Esophagus muscularis mucosa (tissue), 4 donors: ENCODE data around the gene MDK. TPM values are rescaled to one million over a fixed set of nuclear protein-coding genes. Genes with fewer than 3 reads are reported as not detected.
A peak's percentile ranks its signal among the peaks of the same experiment; 100 is the strongest.

Experiments used
- DNase-seq: peaks from one replicate; pipeline ENCODE4 v3.0.0-alpha.2; 2017; ENCODE audit errors: extremely low spot score
- H3K27ac ChIP-seq, 4 donors: fragments of 200-600 bp; sonication (generic); replicated peaks in 1 of 4; 1 replicate in 3 of 4; 2 replicates in 1 of 4; pipeline ENCODE4 v1.5.1; 2016 to 2019; ENCODE audit warnings: mild to moderate bottlenecking in 1 of 4
- H3K27me3 ChIP-seq, 4 donors: fragments of 200-600 bp; sonication (generic); one replicate each; pipeline versions ENCODE4 v1.5.1 to v1.6.0; 2016 to 2019
- H3K36me3 ChIP-seq, 4 donors: fragments of 200-600 bp; sonication (generic); one replicate each; pipeline ENCODE4 v1.5.1; 2016 to 2019
- H3K4me1 ChIP-seq, 4 donors: fragments of 200-600 bp; sonication (generic); one replicate each; pipeline ENCODE4 v1.5.1; 2016 to 2019
- H3K4me3 ChIP-seq, 4 donors: fragments of 200-600 bp; sonication (generic); 1 replicate in 2 of 4; 2 replicates in 2 of 4; pipeline ENCODE4 v1.5.1; 2016 to 2019; ENCODE audit warnings: mild to moderate bottlenecking in 4 of 4, moderate library complexity in 1 of 4
- H3K9me3 ChIP-seq, 4 donors: fragments of 200-600 bp; sonication (generic); 1 replicate in 3 of 4; 2 replicates in 1 of 4; pipeline ENCODE4 v1.5.1; 2016 to 2019
- CTCF ChIP-seq, 3 experiments: fragments of 200-600 bp in 2 of 3; fragments of 450-650 bp in 1 of 3; sonication (generic) in 2 of 3; IDR thresholded peaks; one replicate each; pipeline ENCODE4 v1.5.1; 2017 to 2019; ENCODE audit warnings: antibody characterized with exemption in 3 of 3, mild to moderate bottlenecking in 2 of 3, moderate library complexity in 1 of 3
- EP300 ChIP-seq: sonication (generic); formaldehyde crosslinking; IDR thresholded peaks from one replicate; pipeline ENCODE4 v1.6.1; 2017; ENCODE audit warnings: antibody characterized with exemption
- POLR2A ChIP-seq: fragments of 450-650 bp; IDR thresholded peaks from one replicate; pipeline ENCODE4 v1.6.1; 2017; ENCODE audit warnings: antibody characterized with exemption, moderate library complexity, mild to moderate bottlenecking, low read depth
- POLR2AphosphoS5 ChIP-seq, 2 donors: sonication (generic); formaldehyde crosslinking; IDR thresholded peaks; one replicate each; pipeline ENCODE4 v1.6.1; 2017; ENCODE audit warnings: antibody characterized with exemption in 2 of 2
- WGBS: methylation state at CpG from one replicate; pipeline ENCODE4 v1.1.5; 2018; 5-methylcytosine and 5-hydroxymethylcytosine counted together
- intact Hi-C: fragments of 100-400 bp; cut with DNase I; formaldehyde crosslinking; loops from one replicate; pipeline ENCODE4 v1.15.1; 2023
- total RNA-seq, 4 donors: library from RNA; depleted of rRNA; stranded (reverse); fragments of >200 nt; gene quantifications; one replicate each; pipeline versions ENCODE4 v1.1.0 to v1.2.1, GENCODE V29; 2016

The MDK gene
- total RNA-seq, 4 donors from 2014 or later = 1.2 to 12.8 (median 11.8) TPM

DNA sequence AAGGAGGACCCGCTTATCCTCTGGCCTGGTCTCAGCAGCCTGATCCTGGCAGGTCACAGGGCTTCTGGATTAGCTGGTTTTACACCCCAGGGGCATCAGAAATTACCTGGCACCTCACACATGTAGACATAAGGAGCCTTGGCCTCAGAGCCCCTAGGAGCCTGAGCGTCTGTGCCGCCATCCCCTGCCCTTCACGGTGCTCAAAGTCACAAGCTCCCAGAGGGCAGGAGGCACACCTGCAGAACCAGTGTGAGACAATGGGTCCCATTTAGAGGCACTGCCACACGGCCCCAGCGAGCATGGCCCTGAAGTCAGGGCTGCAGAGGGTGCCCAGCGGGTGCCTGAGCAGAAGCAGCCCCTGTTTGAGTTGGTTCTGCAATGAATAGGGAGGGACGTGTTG is 30.3 kb upstream of the MDK start:
- peaks cover 0 to 12% (median 4%) of the 10 kb centered on the region in 4 donors for H3K36me3 ChIP-seq
- DNase-seq = no peak
- H3K27me3 ChIP-seq = no peaks in the 10 kb centered on the region
- H3K27ac ChIP-seq = no peak overlapping the region
- no peak for TF ChIP-seq CTCF (IDR thresholded peaks at IDR 0.05)
- no peak for TF ChIP-seq EP300
- TF ChIP-seq POLR2A = no peak
- TF ChIP-seq POLR2AphosphoS5 (IDR thresholded peaks at IDR 0.05) = no peak
- H3K4me3 ChIP-seq = no peak overlapping the region
- intact Hi-C loops = no loop called here
- 78% methylated on average over 6 of the region's 8 CpGs for WGBS
- H3K9me3 ChIP-seq = no peaks in the 10 kb centered on the region
- H3K4me1 ChIP-seq = peaks cover 49 to 82% (median 68%) of the 10 kb centered on the region in 4 donors

GRCh38 chr11:46351606-46352005 is 29.9 kb upstream of the MDK start:
- peaks cover 48 to 82% (median 63%) of the 10 kb centered on the region in 4 donors for H3K4me1 ChIP-seq
- H3K27ac ChIP-seq = peak overlapping the region in 1 of 4 donors; percentile 5
- peaks cover 0 to 16% (median 7%) of the 10 kb centered on the region in 4 donors for H3K36me3 ChIP-seq
- WGBS = 65% methylated on average over 4 of the region's 5 CpGs
- no peak for TF ChIP-seq POLR2A
- no peak for TF ChIP-seq CTCF (IDR thresholded peaks at IDR 0.05)
- no peak for TF ChIP-seq EP300
- no peak for TF ChIP-seq POLR2AphosphoS5 (IDR thresholded peaks at IDR 0.05)
- no peaks in the 10 kb centered on the region for H3K27me3 ChIP-seq
- H3K4me3 ChIP-seq = no peak overlapping the region
- H3K9me3 ChIP-seq = no peaks in the 10 kb centered on the region
- DNase-seq = no peak
- intact Hi-C loops = loop anchor here (2.0 kb wide), 1 partner anchor 15 kb away; no protein-coding TSS in a partner anchor

GRCh38 chr11:46352063-46352841 is 29.2 kb upstream of the MDK start:
- no peaks in the 10 kb centered on the region for H3K27me3 ChIP-seq
- TF ChIP-seq POLR2A (no peak), CTCF (IDR thresholded peaks at IDR 0.05) (peak; percentile 84 to 90 (median 86))
- H3K9me3 ChIP-seq = no peaks in the 10 kb centered on the region
- H3K4me3 ChIP-seq = peak overlapping the region in 3 of 4 donors; percentile 5 to 18 (median 16)
- H3K27ac ChIP-seq = peak overlapping the region in 1 of 4 donors; percentile 5
- intact Hi-C loops = loop anchor here (2.0 kb wide), 1 partner anchor 15 kb away; no protein-coding TSS in a partner anchor
- H3K36me3 ChIP-seq = peaks cover 0 to 16% (median 7%) of the 10 kb centered on the region in 4 donors
- peaks cover 44 to 80% (median 58%) of the 10 kb centered on the region in 4 donors for H3K4me1 ChIP-seq
- DNase-seq = no peak
- 52% methylated on average over 24 of the region's 33 CpGs for WGBS

- Histone ChIP-seq H3K9me3 (no peaks in the 10 kb centered on the region), H3K4me1 (peaks cover 36 to 74% (median 48%) of the 10 kb centered on the region in 4 donors), H3K27ac (no peak overlapping the region), H3K36me3 (peaks cover 0 to 16% (median 7%) of the 10 kb centered on the region in 4 donors), H3K27me3 (no peaks in the 10 kb centered on the region), H3K4me3 (no peak overlapping the region)
- intact Hi-C loops = loop anchor here (2.0 kb wide), 1 partner anchor 13 kb away; no protein-coding TSS in a partner anchor
- TF ChIP-seq POLR2AphosphoS5 (IDR thresholded peaks at IDR 0.05) = no peak
- TF ChIP-seq POLR2A = no peak
- TF ChIP-seq CTCF (IDR thresholded peaks at IDR 0.05) = no peak
- no peak for TF ChIP-seq EP300
- no peak for DNase-seq
- WGBS = 36% methylated on average over 8 of the region's 9 CpGs
Measured at GRCh38 chr11:46353698-46354097, 27.8 kb upstream of the MDK start.
